Skin epidermis (tissue), 12 donors: ENCODE measurements around the gene IGF2R.
A peak's percentile ranks its signal among the peaks of the same experiment; 100 is the strongest.
"Not testable (repeated sequence)": the region's sequence is repeated elsewhere in the genome, so short reads cannot be mapped to it uniquely, and the experiment has no call there.

Experiments
- H3K27ac ChIP-seq, 21 experiments: fragments of 200-600 bp; sonication (generic) in 11 of 21; one replicate each; pipeline ENCODE4 v1.5.0; 2020; ENCODE audit warnings: mild to moderate bottlenecking in 3 of 21, inconsistent platforms in 2 of 21, moderate library complexity in 2 of 21
- H3K4me3 ChIP-seq, 7 experiments: fragments of 200-600 bp; sonication (generic) in 2 of 7; one replicate each; pipeline ENCODE4 v1.5.0; 2020; ENCODE audit warnings: inconsistent platforms in 2 of 7, mild to moderate bottlenecking in 2 of 7, moderate library complexity in 1 of 7

IGF2R gene

GRCh38 chr6:159989492-159990480 lies 20.9 kb downstream of the IGF2R start:
- Histone ChIP-seq H3K27ac (peak overlapping the region in 10 of 21 experiments; percentile 6 to 74 (median 56)), H3K4me3 (no peak overlapping the region)

GRCh38 chr6:159992366-159992765 lies 23.5 kb downstream of the IGF2R start:
- H3K27ac ChIP-seq, result peak overlapping the region in 1 of 21 experiments; percentile 26
- no peak overlapping the region for H3K4me3 ChIP-seq

GRCh38 chr6:159995405-159995804 lies 26.5 kb downstream of the IGF2R start:
- H3K27ac ChIP-seq, result no peak overlapping the region
- no peak overlapping the region for H3K4me3 ChIP-seq

GRCh38 chr6:159996087-159996622 lies 27.3 kb downstream of the IGF2R start:
- Histone ChIP-seq H3K27ac (no peak overlapping the region), H3K4me3 (no peak overlapping the region)

- Histone ChIP-seq H3K4me3 (no peak overlapping the region), H3K27ac (no peak overlapping the region)
Observed at GRCh38 chr6:159996626-159997497, 28.0 kb downstream of the IGF2R start.

GRCh38 chr6:159997498-159998101 lies 28.7 kb downstream of the IGF2R start:
- Histone ChIP-seq H3K27ac (no peak overlapping the region), H3K4me3 (no peak overlapping the region)

GRCh38 chr6:159998538-159998937 lies 29.7 kb downstream of the IGF2R start:
- no peak overlapping the region for H3K27ac ChIP-seq
- H3K4me3 ChIP-seq, result no peak overlapping the region

GRCh38 chr6:159999240-159999671 lies 30.4 kb downstream of the IGF2R start:
- H3K27ac ChIP-seq, result no peak overlapping the region
- no peak overlapping the region for H3K4me3 ChIP-seq

- Histone ChIP-seq H3K4me3 (no peak overlapping the region), H3K27ac (peak overlapping the region in 1 of 21 experiments; percentile 12)
Observed at GRCh38 chr6:160000280-160000704, 31.4 kb downstream of the IGF2R start.

GRCh38 chr6:160000893-160001427 lies 32.1 kb downstream of the IGF2R start:
- H3K27ac ChIP-seq, H3K4me3 ChIP-seq: not testable (repeated sequence)

GRCh38 chr6:160002882-160003281 lies 34.0 kb downstream of the IGF2R start:
- Histone ChIP-seq H3K4me3 (no peak overlapping the region), H3K27ac (no peak overlapping the region)

- H3K4me3 ChIP-seq, result no peak overlapping the region
- H3K27ac ChIP-seq, result peak overlapping the region in 1 of 21 experiments; percentile 37
Observed at GRCh38 chr6:160004018-160004417, 35.1 kb downstream of the IGF2R start.

- Histone ChIP-seq H3K27ac (peak overlapping the region in 1 of 21 experiments; percentile 37), H3K4me3 (no peak overlapping the region)
Observed at GRCh38 chr6:160004419-160005175, 35.7 kb downstream of the IGF2R start.

- Histone ChIP-seq H3K4me3 (no peak overlapping the region), H3K27ac (no peak overlapping the region)
Observed at GRCh38 chr6:160005211-160005610, 36.3 kb downstream of the IGF2R start.

- no peak overlapping the region for H3K4me3 ChIP-seq
Observed at GRCh38 chr6:160005861-160006540, 37.1 kb downstream of the IGF2R start.

GRCh38 chr6:160007145-160007544 lies 38.3 kb downstream of the IGF2R start:
- no peak overlapping the region for H3K4me3 ChIP-seq
- H3K27ac ChIP-seq, result no peak overlapping the region

More at GRCh38 chr6:160005861-160006540, 37.1 kb downstream of the IGF2R start:
- H3K27ac ChIP-seq, result no peak overlapping the region

- Histone ChIP-seq H3K27ac (no peak overlapping the region), H3K4me3 (no peak overlapping the region)
Observed at GRCh38 chr6:160007611-160008010, 38.7 kb downstream of the IGF2R start.

- H3K4me3 ChIP-seq, result no peak overlapping the region
- no peak overlapping the region for H3K27ac ChIP-seq
Observed at GRCh38 chr6:160010067-160010466, 41.2 kb downstream of the IGF2R start.
